AG04449 (cell line): ENCODE data around the gene PAK1IP1.
"Not testable (repeated sequence)": the region's sequence is repeated elsewhere in the genome, so short reads cannot be mapped to it uniquely, and the experiment has no call there.

Experiments
- CTCF ChIA-PET: fragments of 350-600 bp; formaldehyde crosslinking; extraction: SDS; loops from one replicate; lab custom pipeline; 2021; ENCODE audit warnings: antibody characterized with exemption; lab: Yijun Ruan, JAX
- POLR2A ChIA-PET: fragments of 400-600, 350-600 bp; formaldehyde crosslinking; extraction: SDS; loops from one replicate; lab custom pipeline; 2020; ENCODE audit warnings: antibody characterized with exemption, inconsistent platforms; lab: Yijun Ruan, JAX
- DNase-seq: peaks from one replicate; pipeline ENCODE4 v3.0.0-alpha.2; 2010; ENCODE audit warnings: low read depth, low spot score
- H3K4me3 ChIP-seq: 2 replicates; pipeline ENCODE4 v1.5.1; 2011; ENCODE audit warnings: low read depth, mild to moderate bottlenecking, control low read depth, low read length
- TF ChIP-seq, protein P1 (sequence below): IDR thresholded peaks from one replicate; pipeline ENCODE4 v1.5.1; 2011; ENCODE audit warnings: mild to moderate bottlenecking, moderate library complexity, low read length, control low read depth, inconsistent platforms; ENCODE audit not compliant: insufficient read depth; ENCODE audit errors: missing control alignments

PAK1IP1 gene

DNA sequence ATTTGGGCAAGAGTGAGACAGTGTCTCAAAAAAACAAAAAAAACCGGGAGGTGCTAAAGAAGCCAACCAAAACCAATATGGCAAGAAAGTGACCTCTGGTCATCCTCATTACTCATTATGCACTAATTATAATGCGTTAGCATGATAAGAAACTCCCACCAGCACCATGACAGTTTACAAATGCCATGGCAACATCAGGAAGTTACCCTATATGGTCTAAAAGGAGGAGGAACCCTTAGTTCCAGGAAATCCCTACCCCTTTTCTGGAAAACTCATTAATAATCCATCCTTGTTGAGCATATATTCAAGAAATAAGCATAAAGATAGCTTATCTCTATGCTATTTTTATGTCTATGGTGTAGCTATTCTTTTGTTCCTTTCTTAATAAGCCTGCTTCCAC, 32.0 kb upstream of the PAK1IP1 start:
- CTCF ChIA-PET, result no interaction called here
- POLR2A ChIA-PET, result no interaction called here
- no peak for DNase-seq
- H3K4me3 ChIP-seq, result no peak overlapping the region
- TF ChIP-seq, protein P1, sequence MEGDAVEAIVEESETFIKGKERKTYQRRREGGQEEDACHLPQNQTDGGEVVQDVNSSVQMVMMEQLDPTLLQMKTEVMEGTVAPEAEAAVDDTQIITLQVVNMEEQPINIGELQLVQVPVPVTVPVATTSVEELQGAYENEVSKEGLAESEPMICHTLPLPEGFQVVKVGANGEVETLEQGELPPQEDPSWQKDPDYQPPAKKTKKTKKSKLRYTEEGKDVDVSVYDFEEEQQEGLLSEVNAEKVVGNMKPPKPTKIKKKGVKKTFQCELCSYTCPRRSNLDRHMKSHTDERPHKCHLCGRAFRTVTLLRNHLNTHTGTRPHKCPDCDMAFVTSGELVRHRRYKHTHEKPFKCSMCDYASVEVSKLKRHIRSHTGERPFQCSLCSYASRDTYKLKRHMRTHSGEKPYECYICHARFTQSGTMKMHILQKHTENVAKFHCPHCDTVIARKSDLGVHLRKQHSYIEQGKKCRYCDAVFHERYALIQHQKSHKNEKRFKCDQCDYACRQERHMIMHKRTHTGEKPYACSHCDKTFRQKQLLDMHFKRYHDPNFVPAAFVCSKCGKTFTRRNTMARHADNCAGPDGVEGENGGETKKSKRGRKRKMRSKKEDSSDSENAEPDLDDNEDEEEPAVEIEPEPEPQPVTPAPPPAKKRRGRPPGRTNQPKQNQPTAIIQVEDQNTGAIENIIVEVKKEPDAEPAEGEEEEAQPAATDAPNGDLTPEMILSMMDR, result no peak

GRCh38 chr6:10665595-10665994, 29.2 kb upstream of the PAK1IP1 start:
- H3K4me3 ChIP-seq, DNase-seq, CTCF ChIA-PET: not testable (repeated sequence)
- POLR2A ChIA-PET, result interaction anchor here (0.6 kb wide), 1 partner anchor 29 kb away, joined by 3 read pairs; the partner anchor contains the start of gene PAK1IP1

GRCh38 chr6:10668126-10668917, 26.4 kb upstream of the PAK1IP1 start:
- no peak overlapping the region for H3K4me3 ChIP-seq
- ChIA-PET CTCF (no interaction called here), POLR2A (no interaction called here)
- TF ChIP-seq, protein P1, result no peak
- no peak for DNase-seq

GRCh38 chr6:10676403-10676802, 18.4 kb upstream of the PAK1IP1 start:
- DNase-seq, result no peak
- CTCF ChIA-PET, result no interaction called here
- POLR2A ChIA-PET, result no interaction called here
- no peak overlapping the region for H3K4me3 ChIP-seq
- TF ChIP-seq, protein P1, result no peak

DNA sequence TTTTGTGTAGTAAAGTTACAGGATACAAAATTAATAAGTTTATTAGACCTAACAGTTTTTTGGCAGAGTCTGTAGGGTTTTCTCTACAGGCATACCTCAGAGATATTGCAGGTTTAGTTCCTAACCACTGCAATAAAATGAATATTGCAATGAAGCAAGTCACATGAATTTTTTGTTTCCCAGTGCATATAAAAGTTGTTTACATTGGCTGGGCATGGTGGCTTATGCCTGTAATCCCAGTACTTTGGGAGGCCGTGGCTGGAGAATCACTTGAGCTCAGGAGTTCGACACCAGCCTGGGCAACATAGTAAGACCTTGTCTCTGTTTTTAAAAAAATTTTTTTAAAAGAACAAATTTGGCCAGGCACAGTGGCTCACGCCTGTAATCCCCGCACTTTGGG, 16.3 kb upstream of the PAK1IP1 start:
- no peak for DNase-seq
- ChIA-PET POLR2A (no interaction called here), CTCF (no interaction called here)
- H3K4me3 ChIP-seq, result no peak overlapping the region
- TF ChIP-seq, protein P1, result no peak

DNA sequence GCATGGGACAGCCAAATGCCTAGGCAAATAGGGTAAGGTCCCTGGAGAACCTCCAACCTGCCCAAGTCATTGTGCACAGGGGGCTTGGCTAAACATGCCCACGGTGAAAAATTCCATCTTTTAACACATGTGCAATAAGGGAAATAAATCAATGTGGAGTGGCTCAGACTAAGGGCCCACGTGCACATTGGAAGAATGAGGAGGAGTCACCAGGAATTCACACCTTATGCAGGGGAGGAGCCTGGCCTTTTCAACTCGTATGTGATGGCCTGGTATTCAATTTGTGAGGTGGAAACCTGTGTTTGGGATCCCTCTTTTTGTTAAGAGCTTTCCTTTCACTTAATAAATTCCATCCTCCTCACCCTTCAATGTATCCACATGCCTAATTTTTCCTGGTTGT, 13.0 kb upstream of the PAK1IP1 start:
- DNase-seq, result no peak
- ChIA-PET POLR2A (no interaction called here), CTCF (no interaction called here)
- TF ChIP-seq, protein P1, result no peak
- H3K4me3 ChIP-seq, result no peak overlapping the region
